IMR-90 (cell line): ENCODE data around the gene EDNRB.

Experiments
- BHLHE40 ChIP-seq: fragments of 150-350 bp; IDR thresholded peaks from 2 replicates; pipeline ENCODE4 v1.6.1; 2016; ENCODE audit warnings: mild to moderate bottlenecking, low read depth, low read length
- CEBPB ChIP-seq: IDR thresholded peaks from 2 replicates; pipeline ENCODE4 v1.6.1; 2012; ENCODE audit warnings: low read depth, low read length, improper control_type of control experiment
- CHD1 ChIP-seq: IDR thresholded peaks from 2 replicates; pipeline ENCODE4 v1.6.1; 2012; ENCODE audit warnings: low read depth, low read length, improper control_type of control experiment
- CTCF ChIP-seq: conservative IDR thresholded peaks from 2 replicates; pipeline ENCODE4 v1.5.1; 2012; ENCODE audit warnings: mild to moderate bottlenecking, low read depth, low read length, improper control_type of control experiment
- ELK1 ChIP-seq: fragments of 150-350 bp; IDR thresholded peaks from 2 replicates; pipeline ENCODE4 v1.6.1; 2016; ENCODE audit warnings: low read depth, mild to moderate bottlenecking, low read length, moderate library complexity, borderline replicate concordance
- FOS ChIP-seq: fragments of 150-350 bp; IDR thresholded peaks from 2 replicates; pipeline ENCODE4 v1.6.1; 2016; ENCODE audit warnings: low read depth, low read length
- MAZ ChIP-seq: IDR thresholded peaks from 2 replicates; pipeline ENCODE4 v1.6.1; 2012; ENCODE audit warnings: low read depth, mild to moderate bottlenecking, low read length, improper control_type of control experiment, moderate library complexity, borderline replicate concordance
- MXI1 ChIP-seq: IDR thresholded peaks from 2 replicates; pipeline ENCODE4 v1.6.1; 2012; ENCODE audit warnings: low read depth, mild to moderate bottlenecking, low read length, moderate library complexity, borderline replicate concordance
- NFE2L2 ChIP-seq: fragments of 150-350 bp; IDR thresholded peaks from 2 replicates; pipeline ENCODE4 v1.6.1; 2016; ENCODE audit warnings: low read depth, mild to moderate bottlenecking, low read length
- POLR2A ChIP-seq: IDR thresholded peaks from 2 replicates; pipeline ENCODE4 v1.6.1; 2012; ENCODE audit warnings: mild to moderate bottlenecking, low read depth, low read length
- RAD21 ChIP-seq: IDR thresholded peaks from 2 replicates; pipeline ENCODE4 v1.6.1; 2012; ENCODE audit warnings: low read length, improper control_type of control experiment
- RCOR1 ChIP-seq: IDR thresholded peaks from 2 replicates; pipeline ENCODE4 v1.6.1; 2012; ENCODE audit warnings: mild to moderate bottlenecking, low read length, improper control_type of control experiment; ENCODE audit not compliant: insufficient replicate concordance
- RFX5 ChIP-seq: IDR thresholded peaks from 2 replicates; pipeline ENCODE4 v1.8.0; 2012; ENCODE audit warnings: low read depth, mild to moderate bottlenecking, low read length, moderate library complexity
- USF2 ChIP-seq: fragments of 150-350 bp; IDR thresholded peaks from 2 replicates; pipeline ENCODE4 v1.6.1; 2017; ENCODE audit warnings: mild to moderate bottlenecking, antibody characterized with exemption, low read length, low read depth

- TF ChIP-seq CTCF: no peak
- TF ChIP-seq POLR2A: no peak
- TF ChIP-seq RFX5: no peak
- no peak for TF ChIP-seq MXI1
- TF ChIP-seq FOS: no peak
- TF ChIP-seq CHD1: no peak
- TF ChIP-seq MAZ: no peak
- no peak for TF ChIP-seq ELK1
- TF ChIP-seq RAD21: no peak
- no peak for TF ChIP-seq BHLHE40
- TF ChIP-seq USF2: no peak
- no peak for TF ChIP-seq NFE2L2
- TF ChIP-seq RCOR1: no peak
- no peak for TF ChIP-seq CEBPB
These were observed 47.0 kb downstream of the EDNRB start for GRCh38 chr13:77871596-77871995.
